Naive thymus-derived CD4-positive, alpha-beta T cell (primary cell): Measurements from ENCODE around the gene RGS5. TPM values are rescaled to one million over a fixed set of nuclear protein-coding genes. Genes with fewer than 3 reads are reported as not detected.
"Not testable (repeated sequence)": the region's sequence is repeated elsewhere in the genome, so short reads cannot be mapped to it uniquely, and the experiment has no call there.

ENCODE experiments used
- ATAC-seq: fragments of 150-1000 bp; cut with Tn5 transposase; 2 replicates; pipeline ENCODE4 v1.10.0; 2021; ENCODE audit warnings: mild to moderate bottlenecking, moderate library complexity
- CTCF ChIA-PET: fragments of 350-600 bp; sonication (Branson Sonifier 250); formaldehyde crosslinking; loops from one replicate; lab custom pipeline; 2021; ENCODE audit warnings: antibody characterized with exemption; lab: Charles Lee
- POLR2A ChIA-PET: fragments of 350-600 bp; sonication (Branson Sonifier 250); formaldehyde crosslinking; loops from one replicate; lab custom pipeline; 2021; ENCODE audit warnings: antibody characterized with exemption, inconsistent platforms; lab: Charles Lee
- DNase-seq, 9 donors: peaks; one replicate each; pipeline versions ENCODE4 v3.0.0 to v3.0.0-alpha.2; 2020 to 2022; ENCODE audit warnings: mixed read lengths in 1 of 9
- H3K27ac ChIP-seq: one replicate; pipeline ENCODE4 v1.7.0; 2013; ENCODE audit warnings: mild to moderate bottlenecking, low read depth, low read length, moderate library complexity
- H3K27me3 ChIP-seq, 2 donors: one replicate each; pipeline ENCODE4 v1.7.0; 2013; ENCODE audit warnings: low read length in 2 of 2, mild to moderate bottlenecking in 2 of 2, moderate library complexity in 2 of 2; ENCODE audit not compliant: control insufficient read depth in 2 of 2, insufficient read depth in 2 of 2
- H3K36me3 ChIP-seq, 3 experiments: 1 replicate in 2 of 3; 2 replicates in 1 of 3; pipeline ENCODE4 v1.7.0; 2013; ENCODE audit warnings: low read length in 3 of 3, mild to moderate bottlenecking in 3 of 3, moderate library complexity in 1 of 3; ENCODE audit not compliant: insufficient read depth in 3 of 3, control insufficient read depth in 2 of 3
- H3K4me1 ChIP-seq, 2 donors: one replicate each; pipeline ENCODE4 v1.7.0; 2013; ENCODE audit warnings: low read length in 2 of 2, mild to moderate bottlenecking in 2 of 2, moderate library complexity in 1 of 2; ENCODE audit not compliant: control insufficient read depth in 2 of 2, insufficient read depth in 2 of 2
- H3K4me3 ChIP-seq: 2 replicates; pipeline ENCODE4 v1.7.0; 2013; ENCODE audit warnings: mild to moderate bottlenecking, low read length
- H3K9me3 ChIP-seq, 3 experiments: 1 replicate in 2 of 3; 2 replicates in 1 of 3; pipeline ENCODE4 v1.7.0; 2013; ENCODE audit warnings: low read length in 3 of 3; ENCODE audit not compliant: control insufficient read depth in 2 of 3
- H3K27ac Mint-ChIP-seq, 9 donors: one replicate each; pipeline ENCODE4 v1.8.0; 2020 to 2022; ENCODE audit warnings: mixed read lengths in 9 of 9, mild to moderate bottlenecking in 8 of 9, moderate library complexity in 5 of 9, inconsistent platforms in 2 of 9
- H3K27me3 Mint-ChIP-seq, 5 donors: one replicate each; pipeline ENCODE4 v1.8.0; 2021 to 2022; ENCODE audit warnings: mixed read lengths in 5 of 5, mild to moderate bottlenecking in 1 of 5
- H3K36me3 Mint-ChIP-seq, 5 donors: one replicate each; pipeline ENCODE4 v1.8.0; 2020 to 2022; ENCODE audit warnings: mixed read lengths in 5 of 5, mild to moderate bottlenecking in 3 of 5, inconsistent platforms in 1 of 5
- H3K4me1 Mint-ChIP-seq, 7 donors: one replicate each; pipeline ENCODE4 v1.8.0; 2020 to 2022; ENCODE audit warnings: mixed read lengths in 7 of 7, mild to moderate bottlenecking in 3 of 7, inconsistent platforms in 1 of 7
- H3K4me3 Mint-ChIP-seq, 10 donors: one replicate each; pipeline ENCODE4 v1.8.0; 2020 to 2022; ENCODE audit warnings: mild to moderate bottlenecking in 10 of 10, mixed read lengths in 10 of 10, moderate library complexity in 6 of 10, inconsistent platforms in 2 of 10
- H3K9me3 Mint-ChIP-seq, 11 donors: one replicate each; pipeline ENCODE4 v1.8.0; 2020 to 2022; ENCODE audit warnings: mixed read lengths in 11 of 11, mild to moderate bottlenecking in 4 of 11, inconsistent platforms in 1 of 11, moderate library complexity in 1 of 11
- intact Hi-C, 2 donors: fragments of 100-400 bp; cut with micrococcal nuclease; formaldehyde crosslinking; loops; one replicate each; pipeline ENCODE4 v1.15.1; 2023
- polyA plus RNA-seq, 2 donors: library from polyadenylated mRNA; unstranded; fragments of 300-500 nt; fragmentation: Illumina TruSeq; gene quantifications; one replicate each; pipeline ENCODE4 v1.2.3, GENCODE V29; 2021
- total RNA-seq, 6 experiments: library from RNA in 5 of 6; stranded (reverse) in 5 of 6; gene quantifications; 1 replicate in 5 of 6; 2 replicates in 1 of 6; pipeline ENCODE4 v1.2.3 and lab custom pipeline; 2021 to 2026

The RGS5 gene
- total and polyA plus RNA-seq, 7 experiments from 2014 or later, result 0.50 to 7.6 (median 4.0) TPM

GRCh38 chr1:163233643-163234042 lies 30.9 kb upstream of the RGS5 start:
- CTCF ChIA-PET, H3K4me3 ChIP-seq, H3K36me3 ChIP-seq, H3K4me1 ChIP-seq, H3K27ac ChIP-seq, H3K27ac Mint-ChIP-seq, H3K9me3 ChIP-seq, ATAC-seq, H3K27me3 Mint-ChIP-seq, H3K27me3 ChIP-seq, H3K4me1 Mint-ChIP-seq, H3K4me3 Mint-ChIP-seq, DNase-seq, intact Hi-C loops, POLR2A ChIA-PET: not testable (repeated sequence)
- H3K9me3 Mint-ChIP-seq, result peaks cover 0 to 11% (median 3%) of the 10 kb centered on the region in 11 donors
- peaks cover 0 to 25% (median 4%) of the 10 kb centered on the region in 5 donors for H3K36me3 Mint-ChIP-seq

- DNase-seq (no peak), ATAC-seq (no peak)
- peaks cover 0 to 4% (median 0%) of the 10 kb centered on the region in 5 donors for H3K27me3 Mint-ChIP-seq
- Histone ChIP-seq H3K4me1 (no peaks in the 10 kb centered on the region), H3K27me3 (no peaks in the 10 kb centered on the region), H3K9me3 (no peaks in the 10 kb centered on the region), H3K27ac (no peak overlapping the region), H3K4me3 (no peak overlapping the region), H3K36me3 (no peaks in the 10 kb centered on the region)
- no peak overlapping the region for H3K4me3 Mint-ChIP-seq
- H3K4me1 Mint-ChIP-seq, result no peaks in the 10 kb centered on the region
- H3K9me3 Mint-ChIP-seq, result peaks cover 0 to 23% (median 6%) of the 10 kb centered on the region in 11 donors
- intact Hi-C loops, result no loop called here
- POLR2A ChIA-PET, result no interaction called here
- CTCF ChIA-PET, result no interaction called here
- no peak overlapping the region for H3K27ac Mint-ChIP-seq
- peaks cover 0 to 28% (median 6%) of the 10 kb centered on the region in 5 donors for H3K36me3 Mint-ChIP-seq
Observed at GRCh38 chr1:163231385-163231784, 28.7 kb upstream of the RGS5 start.

GRCh38 chr1:163230827-163231226 lies 28.1 kb upstream of the RGS5 start:
- Mint-ChIP-seq H3K4me3 (no peak overlapping the region), H3K4me1 (no peaks in the 10 kb centered on the region), H3K27me3 (peaks cover 0 to 4% (median 0%) of the 10 kb centered on the region in 5 donors), H3K36me3 (peaks cover 0 to 24% (median 6%) of the 10 kb centered on the region in 5 donors), H3K9me3 (peaks cover 0 to 24% (median 6%) of the 10 kb centered on the region in 11 donors), H3K27ac (no peak overlapping the region)
- CTCF ChIA-PET, result no interaction called here
- intact Hi-C loops, result no loop called here
- Histone ChIP-seq H3K27ac (no peak overlapping the region), H3K9me3 (no peaks in the 10 kb centered on the region), H3K27me3 (no peaks in the 10 kb centered on the region), H3K36me3 (no peaks in the 10 kb centered on the region), H3K4me1 (no peaks in the 10 kb centered on the region), H3K4me3 (no peak overlapping the region)
- ATAC-seq (no peak), DNase-seq (no peak)
- POLR2A ChIA-PET, result no interaction called here

DNA sequence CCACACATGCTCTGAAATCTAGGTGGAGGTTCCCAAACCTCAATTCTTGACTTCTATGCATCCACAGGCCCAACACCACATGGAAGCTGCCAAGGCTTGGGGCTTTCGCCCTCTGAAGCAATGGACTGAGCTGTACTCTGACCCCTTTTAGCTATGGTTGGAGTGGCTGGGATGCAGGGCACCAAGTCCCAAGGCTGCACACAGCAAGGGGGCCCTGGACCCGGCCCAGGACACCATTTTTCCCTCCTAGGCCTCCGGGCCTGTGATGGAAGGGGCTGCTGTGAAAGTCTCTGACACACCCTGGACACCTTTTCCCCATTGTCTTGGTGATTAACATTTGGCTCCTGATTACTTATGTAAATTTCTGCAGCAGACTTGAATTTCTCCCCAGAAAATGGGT lies 25.6 kb upstream of the RGS5 start:
- H3K27me3 ChIP-seq, DNase-seq, H3K27ac ChIP-seq, POLR2A ChIA-PET, CTCF ChIA-PET, ATAC-seq, H3K4me3 ChIP-seq, H3K36me3 ChIP-seq, H3K9me3 ChIP-seq, intact Hi-C loops, H3K4me1 ChIP-seq, H3K4me3 Mint-ChIP-seq, H3K4me1 Mint-ChIP-seq, H3K27me3 Mint-ChIP-seq, H3K27ac Mint-ChIP-seq: not testable (repeated sequence)
- Mint-ChIP-seq H3K36me3 (peaks cover 0 to 14% (median 6%) of the 10 kb centered on the region in 5 donors), H3K9me3 (peaks cover 0 to 25% (median 6%) of the 10 kb centered on the region in 11 donors)

- Mint-ChIP-seq H3K27ac (no peak overlapping the region), H3K4me3 (no peak overlapping the region), H3K36me3 (peaks cover 0 to 14% (median 6%) of the 10 kb centered on the region in 5 donors), H3K4me1 (no peaks in the 10 kb centered on the region), H3K9me3 (peaks cover 0 to 28% (median 6%) of the 10 kb centered on the region in 11 donors), H3K27me3 (peaks cover 0 to 4% (median 0%) of the 10 kb centered on the region in 5 donors)
- ChIA-PET POLR2A (no interaction called here), CTCF (no interaction called here)
- Histone ChIP-seq H3K36me3 (no peaks in the 10 kb centered on the region), H3K27me3 (no peaks in the 10 kb centered on the region), H3K27ac (no peak overlapping the region), H3K4me1 (no peaks in the 10 kb centered on the region), H3K4me3 (no peak overlapping the region), H3K9me3 (no peaks in the 10 kb centered on the region)
- no peak for ATAC-seq
- intact Hi-C loops, result no loop called here
- no peak for DNase-seq
Observed at GRCh38 chr1:163227126-163227525, 24.4 kb upstream of the RGS5 start.

- intact Hi-C loops, result no loop called here
- Histone ChIP-seq H3K4me1 (no peaks in the 10 kb centered on the region), H3K27me3 (no peaks in the 10 kb centered on the region), H3K9me3 (no peaks in the 10 kb centered on the region), H3K4me3 (no peak overlapping the region), H3K36me3 (no peaks in the 10 kb centered on the region), H3K27ac (no peak overlapping the region)
- POLR2A ChIA-PET, result no interaction called here
- Mint-ChIP-seq H3K27ac (no peak overlapping the region), H3K4me1 (no peaks in the 10 kb centered on the region), H3K36me3 (no peaks in the 10 kb centered on the region), H3K4me3 (no peak overlapping the region), H3K9me3 (no peaks in the 10 kb centered on the region), H3K27me3 (peaks cover 8 to 22% (median 10%) of the 10 kb centered on the region in 5 donors)
- CTCF ChIA-PET, result no interaction called here
- no peak for ATAC-seq
- DNase-seq, result no peak
Observed at GRCh38 chr1:163213626-163214025, 10.9 kb upstream of the RGS5 start.

- no peaks in the 10 kb centered on the region for H3K36me3 ChIP-seq
- H3K4me3 Mint-ChIP-seq, result no peak overlapping the region
- no peak overlapping the region for H3K27ac Mint-ChIP-seq
- no peak for ATAC-seq
- no peaks in the 10 kb centered on the region for H3K4me1 Mint-ChIP-seq
- CTCF ChIA-PET, result no interaction called here
- H3K27ac ChIP-seq, result no peak overlapping the region
- peaks cover 8 to 22% (median 10%) of the 10 kb centered on the region in 5 donors for H3K27me3 Mint-ChIP-seq
- intact Hi-C loops, result no loop called here
- DNase-seq, result no peak
- POLR2A ChIA-PET, result interaction anchor here (0.7 kb wide), 1 partner anchor 57 kb away, joined by 3 read pairs; no protein-coding TSS in a partner anchor
- H3K9me3 Mint-ChIP-seq, result no peaks in the 10 kb centered on the region
- no peaks in the 10 kb centered on the region for H3K27me3 ChIP-seq
- H3K4me3 ChIP-seq, result no peak overlapping the region
- H3K9me3 ChIP-seq, result no peaks in the 10 kb centered on the region
- no peaks in the 10 kb centered on the region for H3K36me3 Mint-ChIP-seq
- no peaks in the 10 kb centered on the region for H3K4me1 ChIP-seq
Observed at GRCh38 chr1:163211667-163212066, 9.0 kb upstream of the RGS5 start.
